ENCODE data around the gene CNIH4. TPM values are rescaled to one million over a fixed set of nuclear protein-coding genes. Genes with fewer than 3 reads are reported as not detected.

The CNIH4 gene
- polyA plus RNA-seq, 1 experiment: 53.7 TPM

DNA sequence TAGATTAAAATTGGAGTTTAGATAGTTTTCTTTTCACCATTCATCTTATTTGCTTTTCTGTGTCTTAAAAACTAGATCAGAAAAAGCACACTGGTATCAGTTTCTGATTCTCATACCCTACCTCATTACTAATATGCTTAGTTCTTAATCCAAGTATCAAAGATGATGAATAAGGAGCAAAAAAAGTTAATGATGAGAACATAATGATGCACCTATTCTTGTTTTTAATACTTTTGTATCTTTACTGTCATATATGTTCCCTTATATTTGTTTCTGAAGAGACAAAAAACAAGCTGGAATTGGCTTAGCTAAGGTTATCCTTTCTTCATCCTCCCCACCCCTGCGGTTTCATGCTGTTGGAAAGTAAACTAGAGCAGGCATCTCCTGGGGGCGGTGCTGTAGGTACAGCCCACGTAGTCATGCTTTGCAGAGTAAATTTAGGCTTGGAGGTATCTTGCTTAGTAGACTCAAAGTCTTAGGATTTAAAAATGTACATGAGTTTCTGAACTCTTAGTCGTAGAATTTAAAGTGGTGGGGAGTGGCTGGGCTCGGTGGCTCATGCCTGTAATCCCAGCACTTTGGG, 16.4 kb downstream of the CNIH4 start:
- Histone ChIP-seq H3K27ac (ENCODE audit: low read depth, low read length) (no peak overlapping the region), H3K9me3 (ENCODE audit: control insufficient read depth, insufficient read depth, low read length) (no peaks in the 10 kb centered on the region), H3K4me3 (ENCODE audit: low read depth, low read length) (no peak overlapping the region), H3K27me3 (ENCODE audit: control insufficient read depth, insufficient read depth, low read length) (no peaks in the 10 kb centered on the region)
- ChIA-PET CTCF (interaction anchor here (1.0 kb wide), 1 partner anchor 84 kb away, joined by 3 read pairs; no protein-coding TSS in a partner anchor), POLR2A (no interaction called here)
- DNase-seq (ENCODE audit: low read depth, low spot score): no peak
- TF ChIP-seq, protein P1, sequence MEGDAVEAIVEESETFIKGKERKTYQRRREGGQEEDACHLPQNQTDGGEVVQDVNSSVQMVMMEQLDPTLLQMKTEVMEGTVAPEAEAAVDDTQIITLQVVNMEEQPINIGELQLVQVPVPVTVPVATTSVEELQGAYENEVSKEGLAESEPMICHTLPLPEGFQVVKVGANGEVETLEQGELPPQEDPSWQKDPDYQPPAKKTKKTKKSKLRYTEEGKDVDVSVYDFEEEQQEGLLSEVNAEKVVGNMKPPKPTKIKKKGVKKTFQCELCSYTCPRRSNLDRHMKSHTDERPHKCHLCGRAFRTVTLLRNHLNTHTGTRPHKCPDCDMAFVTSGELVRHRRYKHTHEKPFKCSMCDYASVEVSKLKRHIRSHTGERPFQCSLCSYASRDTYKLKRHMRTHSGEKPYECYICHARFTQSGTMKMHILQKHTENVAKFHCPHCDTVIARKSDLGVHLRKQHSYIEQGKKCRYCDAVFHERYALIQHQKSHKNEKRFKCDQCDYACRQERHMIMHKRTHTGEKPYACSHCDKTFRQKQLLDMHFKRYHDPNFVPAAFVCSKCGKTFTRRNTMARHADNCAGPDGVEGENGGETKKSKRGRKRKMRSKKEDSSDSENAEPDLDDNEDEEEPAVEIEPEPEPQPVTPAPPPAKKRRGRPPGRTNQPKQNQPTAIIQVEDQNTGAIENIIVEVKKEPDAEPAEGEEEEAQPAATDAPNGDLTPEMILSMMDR (IDR thresholded peaks at IDR 0.05; ENCODE audit: low read depth, low read length): no peak

DNA sequence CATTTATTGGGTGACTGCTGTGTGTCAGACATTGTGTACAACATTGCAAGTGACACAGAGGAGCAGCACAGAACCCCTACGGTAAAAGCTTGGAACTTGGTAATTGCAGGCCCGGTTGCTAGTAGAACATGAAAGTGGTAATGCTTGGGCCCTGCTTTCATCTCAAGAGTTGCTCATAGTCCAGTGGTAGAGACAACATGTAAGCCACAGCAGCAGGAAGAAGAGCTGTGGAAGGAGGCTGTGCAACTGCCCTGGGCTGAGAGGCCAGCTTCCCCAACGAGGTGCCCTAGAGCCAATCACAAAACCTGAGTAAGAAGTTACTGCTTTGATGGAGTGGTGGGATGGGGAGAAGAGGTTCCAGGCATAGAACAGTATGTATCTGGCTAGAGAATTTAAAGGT, 18.4 kb downstream of the CNIH4 start:
- Histone ChIP-seq H3K27me3 (ENCODE audit: control insufficient read depth, insufficient read depth, low read length) (no peaks in the 10 kb centered on the region), H3K9me3 (ENCODE audit: control insufficient read depth, insufficient read depth, low read length) (no peaks in the 10 kb centered on the region), H3K4me3 (ENCODE audit: low read depth, low read length) (no peak overlapping the region), H3K27ac (ENCODE audit: low read depth, low read length) (no peak overlapping the region)
- ChIA-PET POLR2A (no interaction called here), CTCF (no interaction called here)
- TF ChIP-seq, protein P1 (IDR thresholded peaks at IDR 0.05; ENCODE audit: low read depth, low read length): no peak
- no peak for DNase-seq (ENCODE audit: low read depth, low spot score)

DNA sequence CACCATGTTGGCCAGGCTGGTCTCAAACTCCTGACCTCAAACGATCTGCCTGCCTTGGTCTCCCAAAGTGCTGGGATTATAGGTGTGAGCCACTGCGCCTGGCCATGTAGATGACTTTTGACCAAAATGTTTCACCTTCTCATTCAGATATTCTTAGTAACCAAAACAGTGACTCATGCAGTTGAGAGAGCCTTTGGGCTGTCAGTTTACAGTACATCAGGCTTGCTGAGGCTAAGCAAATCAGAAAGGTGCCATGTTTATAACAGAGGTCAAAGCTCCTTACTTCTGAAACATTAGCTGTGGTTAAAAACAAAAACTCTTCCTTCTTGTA, 21.0 kb downstream of the CNIH4 start:
- CTCF ChIA-PET: interaction anchor here (0.5 kb wide), 1 partner anchor 261 kb away, joined by 7 read pairs; no protein-coding TSS in a partner anchor
- no peak for DNase-seq (ENCODE audit: low read depth, low spot score)
- TF ChIP-seq, protein P1 (IDR thresholded peaks at IDR 0.05; ENCODE audit: low read depth, low read length): no peak
- no peaks in the 10 kb centered on the region for H3K9me3 ChIP-seq (ENCODE audit: control insufficient read depth, insufficient read depth, low read length)
- H3K27ac ChIP-seq (ENCODE audit: low read depth, low read length): no peak overlapping the region
- H3K4me3 ChIP-seq (ENCODE audit: low read depth, low read length): no peak overlapping the region
- no peaks in the 10 kb centered on the region for H3K27me3 ChIP-seq (ENCODE audit: control insufficient read depth, insufficient read depth, low read length)
- POLR2A ChIA-PET: interaction anchor here (0.6 kb wide), 1 partner anchor 490 kb away, joined by 4 read pairs; no protein-coding TSS in a partner anchor

DNA sequence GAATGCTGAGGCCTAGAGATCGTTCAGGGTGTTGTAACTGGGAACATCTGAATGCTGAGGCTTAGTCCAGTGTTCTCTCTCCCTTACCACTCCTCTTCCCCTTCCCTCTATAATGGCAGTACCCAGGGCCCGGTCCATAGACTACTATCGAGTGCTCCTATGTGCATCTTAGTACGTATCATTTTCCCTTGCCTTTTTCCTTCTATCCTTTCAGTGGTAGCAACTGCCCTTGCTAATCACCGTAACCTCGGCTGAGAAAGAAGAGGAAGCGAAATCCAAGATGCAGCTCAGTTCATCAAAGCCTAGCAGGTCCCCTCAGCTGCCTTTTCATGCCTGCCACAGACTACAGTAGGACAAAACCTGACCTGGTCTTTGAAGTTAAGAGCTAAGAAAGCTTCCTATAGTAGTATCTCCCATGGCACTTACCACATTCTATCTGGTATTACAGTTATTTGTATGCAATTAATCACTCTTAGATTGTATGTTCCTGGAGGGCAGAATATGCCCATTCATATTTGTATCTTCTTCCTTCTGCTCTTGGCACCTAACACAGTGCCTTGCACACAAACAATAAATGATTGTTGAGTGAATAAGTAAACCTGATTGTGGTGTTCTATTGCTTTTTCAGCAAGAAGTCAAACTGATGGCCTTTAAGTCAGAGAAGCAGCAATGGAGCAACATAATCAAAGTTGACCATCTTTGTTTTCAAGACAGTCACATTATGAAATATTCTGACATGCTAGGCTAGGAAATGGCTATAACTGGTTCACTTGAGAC, 22.4 kb downstream of the CNIH4 start:
- CTCF ChIA-PET: interaction anchor here (1.0 kb wide), 1 partner anchor 78 kb away, joined by 5 read pairs; no protein-coding TSS in a partner anchor
- TF ChIP-seq, protein P1 (IDR thresholded peaks at IDR 0.05; ENCODE audit: low read depth, low read length): no peak
- POLR2A ChIA-PET: no interaction called here
- H3K27ac ChIP-seq (ENCODE audit: low read depth, low read length): no peak overlapping the region
- no peaks in the 10 kb centered on the region for H3K27me3 ChIP-seq (ENCODE audit: control insufficient read depth, insufficient read depth, low read length)
- no peak overlapping the region for H3K4me3 ChIP-seq (ENCODE audit: low read depth, low read length)
- DNase-seq (ENCODE audit: low read depth, low spot score): no peak
- H3K9me3 ChIP-seq (ENCODE audit: control insufficient read depth, insufficient read depth, low read length): no peaks in the 10 kb centered on the region

DNA sequence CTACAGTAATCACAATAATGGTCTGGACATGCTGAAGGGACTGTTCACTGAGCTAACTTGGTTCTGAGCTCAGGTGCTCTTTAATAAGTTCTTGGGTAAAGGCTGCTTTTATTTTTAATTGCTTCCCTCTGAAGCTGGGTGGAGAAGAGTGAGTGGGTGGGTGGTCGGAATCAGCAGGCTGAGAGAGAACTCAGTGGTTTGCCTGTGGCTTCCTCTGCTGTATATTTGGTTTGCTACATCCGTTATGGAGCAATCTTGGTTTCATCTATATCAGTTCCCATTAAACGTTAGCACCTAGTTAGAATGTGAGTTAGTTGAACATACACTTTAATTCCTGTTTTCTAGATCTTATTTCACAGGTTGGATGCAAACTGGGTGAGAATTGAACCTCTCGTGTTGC, 23.3 kb downstream of the CNIH4 start:
- no peak for DNase-seq (ENCODE audit: low read depth, low spot score)
- Histone ChIP-seq H3K9me3 (ENCODE audit: control insufficient read depth, insufficient read depth, low read length) (no peaks in the 10 kb centered on the region), H3K27ac (ENCODE audit: low read depth, low read length) (no peak overlapping the region), H3K27me3 (ENCODE audit: control insufficient read depth, insufficient read depth, low read length) (no peaks in the 10 kb centered on the region), H3K4me3 (ENCODE audit: low read depth, low read length) (no peak overlapping the region)
- TF ChIP-seq, protein P1 (IDR thresholded peaks at IDR 0.05; ENCODE audit: low read depth, low read length): no peak
- ChIA-PET CTCF (interaction anchor here (1.0 kb wide), 1 partner anchor 77 kb away, joined by 5 read pairs; no protein-coding TSS in a partner anchor), POLR2A (no interaction called here)
